Measurements from ENCODE around the gene ANXA11. TPM values are rescaled to one million over a fixed set of nuclear protein-coding genes. Genes with fewer than 3 reads are reported as not detected.
"Not testable (repeated sequence)": the region's sequence is repeated elsewhere in the genome, so short reads cannot be mapped to it uniquely, and the experiment has no call there.

Gene ANXA11
- polyA plus RNA-seq (2012; ENCODE audit: insufficient read depth, insufficient read length, low read depth) = 26.7 TPM

DNA sequence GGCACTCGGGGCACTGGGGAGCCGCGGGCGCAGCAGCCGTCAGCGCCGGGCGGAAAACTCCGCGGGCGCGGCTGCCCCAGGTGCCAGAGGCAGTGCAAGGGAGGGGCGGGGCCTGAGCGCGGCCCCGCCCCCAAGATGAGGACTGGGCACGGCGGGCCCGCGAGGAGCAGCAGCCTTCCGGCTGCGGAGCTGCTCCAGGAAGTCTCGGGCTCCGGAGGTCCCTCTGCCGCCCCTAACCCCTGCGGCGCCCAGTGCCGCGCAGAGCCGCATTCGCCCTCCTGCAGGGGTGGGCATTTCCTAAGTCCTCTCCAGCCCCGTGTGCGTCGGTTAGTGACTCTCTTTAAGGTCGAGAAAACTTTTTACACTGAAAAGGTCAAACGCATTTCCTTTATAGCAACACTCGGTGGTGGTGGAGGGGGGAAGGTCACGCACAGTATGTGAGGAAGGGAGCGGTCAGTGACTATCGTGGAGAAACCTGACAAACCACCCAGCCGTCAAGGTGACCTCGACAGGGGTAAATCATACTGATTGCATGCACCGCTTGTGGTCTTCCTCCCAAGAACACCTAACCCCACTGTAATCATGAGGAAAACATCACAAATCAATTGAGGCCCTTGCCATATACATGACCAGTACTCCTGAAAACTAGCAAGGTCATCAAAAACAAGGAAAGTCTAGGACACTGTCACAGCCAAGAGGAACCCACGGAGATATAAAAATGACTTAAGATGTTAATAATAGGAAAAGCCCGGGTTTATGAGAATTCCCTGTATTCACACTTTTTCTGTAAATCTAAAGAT, at the start of gene ANXA11:
Gene ANXA11 (minus strand): TSS at position 61 of the 800 bp plus-strand sequence. CDS start 32,676 bp downstream, outside the sequence.
- H3K4me1 ChIP-seq = no peaks in the 10 kb centered on the region; the same call in 1 of the 2 replicates
- peak; percentile 81 for DNase-seq

DNA sequence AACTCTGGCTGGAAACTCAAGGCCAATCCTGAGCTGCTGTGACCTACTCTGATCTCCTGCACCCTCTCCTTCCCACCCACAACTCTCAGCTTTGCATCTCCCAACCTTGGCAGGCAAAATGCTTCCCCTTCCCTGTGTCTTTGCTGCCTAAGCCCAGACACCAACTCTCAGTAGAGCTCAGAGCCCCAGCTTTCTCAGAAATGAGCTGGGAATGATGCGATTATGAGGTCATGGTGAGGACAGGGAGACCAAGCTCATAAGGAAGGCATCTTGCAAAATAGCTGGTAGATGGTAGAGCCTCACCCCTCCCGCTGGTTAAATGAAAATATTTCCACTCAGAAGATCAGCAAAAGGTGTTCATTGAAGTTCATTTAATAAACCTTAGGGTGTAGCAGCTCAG, 49.4 kb upstream of the ANXA11 start:
- H3K27me3 ChIP-seq; H3K9me3 ChIP-seq; H3K36me3 ChIP-seq; H3K4me3 ChIP-seq (ENCODE audit: low read depth, low read length); DNase-seq; H3K4me1 ChIP-seq: not testable (repeated sequence)

More for the DNA sequence above, at the start of gene ANXA11:
- Histone ChIP-seq H3K27me3 (no peaks in the 10 kb centered on the region), H3K4me3 (ENCODE audit: low read depth, low read length) (peak within 1 kb of the TSS; percentile 73), H3K36me3 (no peaks in the 10 kb centered on the region), H3K9me3 (no peaks in the 10 kb centered on the region)
- TF ChIP-seq, protein P1, sequence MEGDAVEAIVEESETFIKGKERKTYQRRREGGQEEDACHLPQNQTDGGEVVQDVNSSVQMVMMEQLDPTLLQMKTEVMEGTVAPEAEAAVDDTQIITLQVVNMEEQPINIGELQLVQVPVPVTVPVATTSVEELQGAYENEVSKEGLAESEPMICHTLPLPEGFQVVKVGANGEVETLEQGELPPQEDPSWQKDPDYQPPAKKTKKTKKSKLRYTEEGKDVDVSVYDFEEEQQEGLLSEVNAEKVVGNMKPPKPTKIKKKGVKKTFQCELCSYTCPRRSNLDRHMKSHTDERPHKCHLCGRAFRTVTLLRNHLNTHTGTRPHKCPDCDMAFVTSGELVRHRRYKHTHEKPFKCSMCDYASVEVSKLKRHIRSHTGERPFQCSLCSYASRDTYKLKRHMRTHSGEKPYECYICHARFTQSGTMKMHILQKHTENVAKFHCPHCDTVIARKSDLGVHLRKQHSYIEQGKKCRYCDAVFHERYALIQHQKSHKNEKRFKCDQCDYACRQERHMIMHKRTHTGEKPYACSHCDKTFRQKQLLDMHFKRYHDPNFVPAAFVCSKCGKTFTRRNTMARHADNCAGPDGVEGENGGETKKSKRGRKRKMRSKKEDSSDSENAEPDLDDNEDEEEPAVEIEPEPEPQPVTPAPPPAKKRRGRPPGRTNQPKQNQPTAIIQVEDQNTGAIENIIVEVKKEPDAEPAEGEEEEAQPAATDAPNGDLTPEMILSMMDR (IDR thresholded peaks at IDR 0.05; ENCODE audit: low read depth, low read length) = no peak

DNA sequence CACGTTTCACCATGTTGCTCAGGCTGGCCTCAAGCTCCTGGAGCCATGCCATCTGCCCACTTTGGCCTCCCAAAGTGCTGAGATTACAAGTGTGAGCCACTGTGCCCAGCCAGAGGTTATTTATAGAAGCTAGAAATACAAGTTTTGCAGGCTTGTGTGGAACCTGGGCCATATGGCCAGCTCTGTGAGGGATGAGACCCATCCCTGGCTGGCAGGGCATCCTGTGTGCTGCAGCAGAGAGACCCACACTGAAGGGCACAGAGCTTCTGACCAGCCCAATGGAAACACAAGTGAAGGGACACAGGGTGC, 48.6 kb upstream of the ANXA11 start:
- not testable (repeated sequence) for H3K36me3 ChIP-seq; H3K27me3 ChIP-seq; DNase-seq; H3K4me1 ChIP-seq; H3K4me3 ChIP-seq (ENCODE audit: low read depth, low read length); H3K9me3 ChIP-seq

DNA sequence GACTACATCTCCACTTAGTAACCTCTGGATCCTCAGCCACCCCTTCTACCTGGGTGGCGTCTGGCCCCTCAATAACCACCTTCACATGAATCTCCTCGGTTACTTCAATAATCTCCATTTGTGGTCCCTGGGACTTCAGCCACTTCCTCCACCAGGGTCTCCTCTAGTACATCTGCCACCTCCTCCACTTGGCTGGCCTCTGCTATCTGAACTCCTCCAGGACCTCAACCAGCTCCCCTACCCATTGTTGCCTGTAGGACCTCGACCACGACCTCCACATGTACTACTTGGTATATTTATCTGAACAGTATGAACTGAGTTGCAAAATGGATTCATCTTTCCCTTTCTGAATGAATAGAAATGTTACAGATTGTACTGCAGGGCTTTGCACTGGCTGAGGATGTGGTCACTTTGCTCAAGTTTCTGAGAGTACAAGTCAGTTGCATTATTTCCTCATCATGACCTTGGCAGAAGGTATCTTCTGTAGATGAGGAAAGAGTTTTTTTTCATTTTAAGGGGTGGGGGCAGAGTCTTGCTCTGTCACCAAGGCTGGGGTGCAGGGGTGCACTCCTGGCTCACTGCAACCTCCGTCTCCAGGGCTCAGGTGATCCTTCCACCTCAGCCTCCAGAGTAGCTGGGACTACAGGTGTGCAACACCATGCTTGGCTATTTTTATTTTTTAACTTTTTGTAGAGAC, 48.1 kb upstream of the ANXA11 start:
- H3K36me3 ChIP-seq = no peaks in the 10 kb centered on the region
- no peak overlapping the region for H3K4me3 ChIP-seq (ENCODE audit: low read depth, low read length)
- H3K4me1 ChIP-seq = no peaks in the 10 kb centered on the region
- H3K27me3 ChIP-seq = no peaks in the 10 kb centered on the region
- TF ChIP-seq, protein P1 (IDR thresholded peaks at IDR 0.05; ENCODE audit: low read depth, low read length) = no peak
- DNase-seq = no peak
- H3K9me3 ChIP-seq = no peaks in the 10 kb centered on the region

DNA sequence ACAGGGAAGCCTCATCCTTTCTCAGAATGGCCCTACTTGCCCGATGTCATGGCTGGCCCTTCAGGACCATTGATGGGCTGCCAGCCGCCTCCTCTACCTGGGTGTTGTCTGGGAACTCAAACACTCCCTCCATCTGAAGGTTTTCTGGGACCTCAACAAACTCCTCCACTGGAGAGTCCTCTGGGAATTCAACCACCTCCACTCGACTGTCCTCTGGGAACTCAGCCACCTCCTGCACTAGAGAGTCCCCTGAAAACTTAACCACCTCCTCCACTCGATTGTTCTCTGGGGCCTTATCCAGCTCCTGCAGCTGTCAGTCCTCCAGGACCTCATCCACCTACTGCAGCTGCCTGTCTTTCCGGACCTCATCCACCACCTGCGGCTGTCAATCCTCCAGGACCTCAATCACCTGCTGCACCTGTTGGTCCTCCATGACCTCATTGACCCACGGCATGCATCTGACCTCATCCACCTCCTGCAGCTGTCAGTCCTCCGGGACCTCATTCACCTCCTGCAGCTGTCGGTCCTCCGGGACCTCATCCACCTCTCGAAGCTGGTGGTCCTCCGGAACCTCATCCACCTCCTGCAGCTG, 47.1 kb upstream of the ANXA11 start:
- H3K4me3 ChIP-seq (ENCODE audit: low read depth, low read length) = no peak overlapping the region
- H3K27me3 ChIP-seq = no peaks in the 10 kb centered on the region
- no peak for DNase-seq
- no peaks in the 10 kb centered on the region for H3K36me3 ChIP-seq
- H3K9me3 ChIP-seq = no peaks in the 10 kb centered on the region
- TF ChIP-seq, protein P1 (IDR thresholded peaks at IDR 0.05; ENCODE audit: low read depth, low read length) = no peak
- H3K4me1 ChIP-seq = no peaks in the 10 kb centered on the region

DNA sequence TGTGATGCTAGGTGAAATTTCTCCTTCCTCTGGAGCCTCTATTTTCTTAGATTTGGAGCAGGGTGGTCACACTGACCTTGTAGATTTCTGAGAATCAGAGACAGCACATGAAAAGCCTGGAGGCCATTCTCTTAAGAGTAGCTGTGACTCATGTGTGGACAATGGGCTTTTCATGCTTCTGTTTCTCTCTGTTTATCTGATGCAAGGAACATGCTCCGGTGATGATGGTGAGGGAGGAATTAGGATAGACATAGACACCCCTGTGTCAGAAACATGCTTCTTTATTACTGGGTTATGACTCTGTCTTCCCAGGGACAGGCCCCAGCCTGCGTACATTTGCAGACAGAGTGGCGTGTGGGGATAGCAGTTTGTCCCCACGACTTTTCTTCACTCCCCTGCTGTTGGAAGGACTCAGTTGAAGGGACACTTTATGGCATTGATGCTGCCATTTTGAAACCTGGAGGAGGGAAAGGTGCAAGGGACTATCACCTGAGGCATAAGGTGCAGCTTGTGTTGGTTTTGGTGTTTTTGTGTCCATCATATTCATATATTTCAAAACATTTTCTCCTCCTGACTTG, 46.5 kb upstream of the ANXA11 start:
- not testable (repeated sequence) for H3K4me1 ChIP-seq; DNase-seq; H3K27me3 ChIP-seq; H3K36me3 ChIP-seq; H3K9me3 ChIP-seq; H3K4me3 ChIP-seq (ENCODE audit: low read depth, low read length)

DNA sequence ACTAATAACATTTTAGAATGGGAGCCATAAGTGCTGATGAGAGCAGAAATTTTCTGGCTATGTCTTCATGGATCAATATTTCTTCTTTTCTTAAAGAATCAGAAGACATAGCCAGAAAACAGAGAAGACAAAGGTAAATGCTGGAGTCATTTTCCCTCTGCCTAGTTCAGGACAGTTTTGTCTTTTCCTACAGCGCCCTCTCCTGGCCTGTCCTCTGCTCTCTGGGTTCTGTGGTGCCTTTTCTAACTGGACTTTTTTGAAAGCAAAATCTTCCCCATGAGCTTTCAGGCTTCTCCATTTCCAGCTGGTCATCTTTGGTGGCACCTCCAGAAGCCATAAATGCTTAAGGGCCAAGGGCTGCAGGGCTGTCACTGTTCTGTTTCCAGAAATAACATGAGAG, 45.1 kb upstream of the ANXA11 start:
- not testable (repeated sequence) for H3K9me3 ChIP-seq; H3K4me1 ChIP-seq; H3K4me3 ChIP-seq (ENCODE audit: low read depth, low read length); DNase-seq; H3K36me3 ChIP-seq; H3K27me3 ChIP-seq

DNA sequence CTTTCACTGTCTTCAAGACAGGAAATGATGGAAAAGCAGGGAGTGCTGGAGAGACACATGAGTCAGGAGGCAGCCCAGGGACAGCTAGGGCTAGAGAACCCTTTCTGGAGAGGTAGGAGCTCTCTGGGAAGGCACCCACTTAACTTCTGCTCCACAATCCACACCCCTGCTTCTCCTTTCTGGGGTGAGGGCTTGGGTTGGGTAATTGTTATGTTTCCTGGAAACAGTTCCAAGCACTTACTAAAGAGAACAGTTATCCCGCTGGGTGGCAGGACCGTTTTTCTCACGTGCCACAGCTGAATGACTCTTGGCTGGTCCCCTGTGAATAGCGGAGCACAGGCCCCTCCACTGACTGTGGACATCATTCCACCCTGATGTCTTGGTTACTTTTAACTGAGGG, 44.6 kb upstream of the ANXA11 start:
- H3K9me3 ChIP-seq; H3K4me1 ChIP-seq; H3K4me3 ChIP-seq (ENCODE audit: low read depth, low read length); H3K36me3 ChIP-seq; DNase-seq; H3K27me3 ChIP-seq: not testable (repeated sequence)

DNA sequence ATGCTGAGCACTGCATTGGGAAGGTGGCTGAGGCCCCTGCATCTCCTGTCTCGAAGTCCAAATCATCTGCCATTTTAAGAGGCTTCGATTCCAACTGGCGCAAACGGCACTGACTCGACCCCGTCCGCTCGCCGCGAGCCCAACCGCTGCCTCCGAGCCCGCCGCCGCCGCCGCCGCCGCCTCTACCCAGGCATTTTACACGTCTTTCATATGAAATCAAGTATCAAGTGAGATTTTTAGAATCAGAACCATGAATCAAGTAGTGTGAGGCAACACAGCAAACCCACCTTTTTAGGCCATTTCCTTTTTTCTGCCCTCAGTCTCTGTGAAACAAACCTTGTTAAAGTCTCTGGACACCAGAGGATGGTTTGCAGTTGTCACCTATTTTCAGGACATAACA, 42.3 kb upstream of the ANXA11 start:
- not testable (repeated sequence) for DNase-seq; H3K36me3 ChIP-seq; H3K4me1 ChIP-seq; H3K27me3 ChIP-seq; H3K4me3 ChIP-seq (ENCODE audit: low read depth, low read length); H3K9me3 ChIP-seq

DNA sequence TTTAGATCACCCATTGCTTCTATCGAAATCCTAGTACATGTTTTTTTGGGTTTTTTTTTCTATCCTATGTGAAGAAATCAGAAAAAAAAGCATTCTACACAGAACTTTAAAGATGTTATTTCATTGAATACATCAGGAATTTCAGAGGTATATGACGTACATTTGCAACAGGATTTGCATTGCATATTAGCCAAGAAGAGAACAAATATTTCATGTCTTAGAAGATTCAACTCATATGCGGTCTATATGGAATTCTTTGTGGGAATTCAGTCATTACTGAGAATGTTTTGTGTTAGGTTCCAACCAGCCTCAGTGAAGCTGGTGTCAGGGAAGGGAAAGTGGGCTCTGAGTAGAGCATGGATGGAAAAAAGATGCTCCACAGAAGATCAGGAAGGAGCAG, 39.0 kb upstream of the ANXA11 start:
- DNase-seq; H3K36me3 ChIP-seq; H3K27me3 ChIP-seq; H3K4me1 ChIP-seq; H3K9me3 ChIP-seq; H3K4me3 ChIP-seq (ENCODE audit: low read depth, low read length): not testable (repeated sequence)

DNA sequence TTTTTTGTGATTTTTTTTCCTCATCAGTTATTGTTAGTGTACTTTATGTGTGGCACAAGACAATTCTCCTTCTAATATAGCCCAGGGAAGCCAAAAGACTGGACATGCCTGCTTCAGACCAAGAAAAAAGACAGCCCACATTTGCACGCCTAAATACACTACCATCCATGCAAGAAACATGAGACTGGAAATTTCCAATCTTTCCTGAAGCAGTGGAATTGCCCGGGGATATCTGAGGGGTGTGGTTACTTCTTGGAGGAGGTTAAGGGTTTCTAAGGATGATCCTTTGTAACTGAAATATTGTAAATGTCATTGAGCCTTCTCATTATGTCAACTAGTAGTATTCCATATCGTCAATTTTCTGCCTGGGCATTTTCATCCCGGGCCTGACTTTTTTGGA, 37.0 kb upstream of the ANXA11 start:
- DNase-seq; H3K4me1 ChIP-seq; H3K27me3 ChIP-seq; H3K9me3 ChIP-seq; H3K36me3 ChIP-seq; H3K4me3 ChIP-seq (ENCODE audit: low read depth, low read length): not testable (repeated sequence)

DNA sequence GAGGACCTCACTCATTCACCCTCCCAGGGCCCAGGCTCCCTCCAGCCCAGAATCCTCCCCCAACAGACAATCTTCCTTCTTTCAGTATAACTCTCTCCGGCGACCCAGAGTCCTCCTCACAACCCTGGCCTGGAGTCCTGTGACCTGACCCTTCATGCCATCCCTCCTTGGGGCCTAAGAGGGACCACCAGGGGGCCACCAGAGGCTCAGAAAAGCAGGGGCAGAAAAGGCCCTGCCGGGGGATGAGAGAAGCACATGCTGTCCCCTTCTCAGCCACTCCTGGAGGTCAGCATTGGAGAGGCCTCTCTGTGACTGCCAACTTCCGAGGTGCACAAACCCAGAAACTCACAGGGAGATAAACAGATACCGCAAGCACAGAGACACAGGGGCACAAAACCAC, 31.1 kb upstream of the ANXA11 start:
- not testable (repeated sequence) for DNase-seq; H3K4me1 ChIP-seq; H3K9me3 ChIP-seq; H3K4me3 ChIP-seq (ENCODE audit: low read depth, low read length); H3K36me3 ChIP-seq; H3K27me3 ChIP-seq
